Measurements from ENCODE around the gene OR10G6.
"Not testable (repeated sequence)": the region's sequence is repeated elsewhere in the genome, so short reads cannot be mapped to it uniquely, and the experiment has no call there.

The OR10G6 gene

DNA sequence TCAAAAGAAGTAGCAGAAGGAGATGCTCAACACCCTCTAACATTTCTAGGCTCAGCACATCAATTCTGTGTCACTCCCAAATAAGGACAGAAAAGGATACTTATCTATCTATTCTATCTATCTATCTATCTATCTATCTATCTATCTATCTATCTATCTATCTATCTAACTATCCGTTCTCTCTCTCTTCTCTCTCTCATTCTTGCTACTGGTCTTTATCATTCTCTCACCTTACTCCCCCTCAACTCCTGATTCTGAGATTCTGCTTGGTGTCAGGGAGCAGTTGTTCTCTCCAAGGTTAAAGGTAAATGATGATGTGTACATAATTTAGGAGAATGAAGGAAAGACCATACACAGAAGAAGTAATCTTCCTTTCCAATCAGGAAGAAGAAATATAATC, at the start of gene OR10G6:
OR10G6 (minus strand) TSS at position 43 of the 400 bp plus-strand sequence; CDS start at position 43, 0 bp downstream.
- DNase-seq (ENCODE audit: low spot score), result no peak

DNA sequence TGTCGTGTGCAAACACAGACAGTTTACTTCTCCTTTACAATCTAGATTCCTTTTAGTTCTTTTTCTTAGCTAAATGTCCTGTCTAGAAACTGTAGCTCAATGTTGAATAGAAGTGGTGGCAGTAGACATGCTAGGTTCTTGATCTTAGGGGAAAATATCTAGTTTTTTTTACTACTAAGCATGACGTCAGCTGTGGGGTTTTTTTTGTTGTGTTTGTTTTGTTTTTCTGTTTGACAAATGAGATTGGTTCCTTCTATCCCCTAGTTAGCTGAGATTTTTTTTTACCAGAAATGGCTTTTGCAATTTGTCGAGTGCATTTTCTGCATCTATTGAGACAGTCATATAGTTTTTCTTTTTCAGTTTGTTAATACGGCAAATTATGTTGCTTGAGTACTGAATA, 48.5 kb upstream of the OR10G6 start:
- DNase-seq (ENCODE audit: low spot score), result no peak

GRCh38 chr11:124041254-124041653, 46.3 kb upstream of the OR10G6 start, which contains the start of gene OR10G7:
TSS of gene OR10G7 (minus strand) at chr11:124041325. CDS start at chr11:124039001, 2,324 bp downstream.
- DNase-seq (ENCODE audit: low spot score), result no peak

DNA sequence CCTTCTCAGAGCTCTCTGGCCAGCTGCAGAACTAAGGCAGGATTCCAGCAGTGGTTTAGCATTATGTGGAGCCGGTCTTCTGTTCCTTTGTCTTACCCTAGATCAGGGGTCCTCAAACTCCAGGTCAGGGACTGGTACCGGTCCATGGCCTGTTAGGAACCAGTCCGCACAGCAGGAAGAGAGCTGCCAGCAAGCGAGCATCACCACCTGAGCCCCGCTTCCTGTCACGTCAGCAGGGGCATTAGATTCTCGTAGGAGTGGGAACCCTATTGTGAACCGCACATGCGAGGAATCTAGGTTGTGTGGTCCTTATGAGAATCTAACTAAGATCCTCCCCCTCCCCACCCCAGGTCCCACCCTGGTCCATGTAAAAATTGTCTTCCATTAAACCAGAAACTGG, 44.6 kb upstream of the OR10G6 start:
- DNase-seq (ENCODE audit: low spot score), result no peak

GRCh38 chr11:124036666-124037065, 41.7 kb upstream of the OR10G6 start:
- no peak for DNase-seq (ENCODE audit: low spot score)

DNA sequence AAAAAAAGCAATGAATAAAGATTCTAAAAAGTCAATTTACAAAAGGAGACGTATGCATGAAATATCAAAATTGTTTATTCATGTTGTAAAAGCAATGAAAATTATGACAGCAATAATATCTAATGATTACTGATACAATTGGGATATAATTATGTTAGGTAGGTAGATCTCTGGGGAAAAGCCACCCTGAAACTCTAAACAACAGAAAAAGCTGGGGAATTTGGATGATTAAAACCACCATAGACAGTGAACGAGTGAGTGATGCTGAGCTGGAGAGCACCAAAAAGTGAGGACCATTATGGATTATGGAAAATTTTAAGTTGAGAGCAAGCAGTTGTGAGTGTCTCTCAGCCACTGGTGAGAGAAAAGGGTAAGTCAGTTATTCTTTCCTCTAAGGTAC, 31.5 kb upstream of the OR10G6 start, which contains the start of gene OR10G8:
OR10G8 (plus strand) TSS at position 301 of the 400 bp plus-strand sequence. CDS start 2,825 bp downstream, outside the sequence.
- DNase-seq (ENCODE audit: low spot score), result no peak

DNA sequence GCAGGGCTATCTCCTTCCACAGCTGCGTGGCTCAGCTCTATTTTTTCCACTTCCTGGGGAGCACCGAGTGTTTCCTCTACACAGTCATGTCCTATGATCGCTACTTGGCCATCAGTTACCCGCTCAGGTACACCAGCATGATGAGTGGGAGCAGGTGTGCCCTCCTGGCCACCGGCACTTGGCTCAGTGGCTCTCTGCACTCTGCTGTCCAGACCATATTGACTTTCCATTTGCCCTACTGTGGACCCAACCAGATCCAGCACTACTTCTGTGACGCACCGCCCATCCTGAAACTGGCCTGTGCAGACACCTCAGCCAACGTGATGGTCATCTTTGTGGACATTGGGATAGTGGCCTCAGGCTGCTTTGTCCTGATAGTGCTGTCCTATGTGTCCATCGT, 20.9 kb upstream of the OR10G6 start:
- DNase-seq (ENCODE audit: low spot score), result not testable (repeated sequence)

- DNase-seq (ENCODE audit: low spot score), result no peak
Measured at GRCh38 chr11:124012697-124013096, 17.7 kb upstream of the OR10G6 start, which contains the start of gene OR10G4. TSS of gene OR10G4 (plus strand) at chr11:124012997. CDS start at chr11:124015575, 2,578 bp downstream.

DNA sequence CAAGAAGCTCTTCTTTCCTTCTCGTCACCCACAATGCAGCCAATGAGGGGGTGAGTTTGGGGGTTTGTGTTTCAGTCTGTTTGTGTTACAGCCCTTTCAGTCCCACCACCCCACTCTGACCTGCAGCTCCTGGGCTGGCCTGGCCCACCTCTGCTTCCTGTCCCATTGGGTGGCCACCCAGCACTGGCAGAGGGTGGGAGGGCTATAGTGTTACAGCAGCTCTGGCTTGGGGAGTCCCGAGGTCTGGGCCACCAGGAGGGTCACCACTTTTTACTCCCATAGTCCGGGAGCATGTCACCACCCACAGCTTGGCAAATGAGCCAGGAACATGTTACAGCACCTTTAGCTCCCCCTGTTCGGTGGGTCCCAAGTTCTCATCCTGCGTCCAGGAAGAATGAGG, 15.7 kb downstream of the OR10G6 start:
- no peak for DNase-seq (ENCODE audit: low spot score)

DNA sequence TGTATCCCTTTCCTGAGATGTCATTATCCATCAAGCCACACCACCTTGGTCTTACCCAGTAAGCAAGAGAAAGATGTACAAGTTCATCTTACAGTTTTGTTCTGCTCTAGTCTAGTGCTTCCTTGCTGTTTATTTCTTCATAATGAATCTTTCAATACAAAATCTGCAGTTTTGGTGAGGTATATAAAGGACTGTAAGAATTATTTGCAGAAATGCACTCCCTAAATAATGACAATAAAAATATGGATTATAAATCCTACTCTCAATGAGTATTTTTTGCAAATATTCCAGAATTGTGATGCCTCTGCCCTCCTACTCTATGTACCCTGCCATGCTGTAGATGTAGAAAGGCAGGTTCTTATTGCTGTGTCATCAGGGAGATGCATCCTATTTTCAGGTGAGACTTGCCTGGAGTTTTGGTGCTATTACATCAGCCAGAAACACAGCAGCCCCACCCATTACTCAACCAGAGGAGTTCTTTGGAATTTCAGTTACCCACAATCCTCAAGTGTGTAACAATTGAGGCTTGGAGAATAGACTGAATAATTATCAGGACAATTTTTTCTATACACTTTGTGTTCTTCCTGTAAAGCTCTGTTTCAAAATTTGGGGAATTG, 17.1 kb downstream of the OR10G6 start, which contains the start of gene OR10S1:
OR10S1 (minus strand) TSS at position 51 of the 617 bp plus-strand sequence. CDS start 117 bp downstream, outside the sequence.
- no peak for DNase-seq (ENCODE audit: low spot score)

GRCh38 chr11:123976770-123977560, 18.0 kb downstream of the OR10G6 start:
- DNase-seq (ENCODE audit: low spot score), result no peak

DNA sequence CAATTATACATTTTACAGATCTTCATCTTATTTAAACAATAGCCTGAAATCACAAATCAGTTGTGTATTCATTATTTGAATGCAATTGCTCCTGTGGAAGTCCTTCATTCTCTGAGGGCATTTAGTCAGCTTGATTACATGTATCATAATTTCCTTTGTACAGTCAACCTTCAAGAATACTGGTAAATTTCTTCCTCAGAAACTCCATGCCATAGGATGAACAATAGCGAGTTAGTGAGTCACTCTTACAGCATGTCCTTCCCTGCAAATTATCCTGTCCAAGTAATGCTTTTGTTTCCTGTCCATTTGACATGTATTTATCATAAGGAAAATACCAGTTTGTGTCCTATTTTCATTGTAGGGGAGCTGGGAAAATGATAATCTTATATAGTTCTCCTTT, 21.1 kb downstream of the OR10G6 start:
- DNase-seq (ENCODE audit: low spot score), result peak; percentile 21

GRCh38 chr11:123956752-123957151, 38.2 kb downstream of the OR10G6 start:
- DNase-seq (ENCODE audit: low spot score), result no peak

DNA sequence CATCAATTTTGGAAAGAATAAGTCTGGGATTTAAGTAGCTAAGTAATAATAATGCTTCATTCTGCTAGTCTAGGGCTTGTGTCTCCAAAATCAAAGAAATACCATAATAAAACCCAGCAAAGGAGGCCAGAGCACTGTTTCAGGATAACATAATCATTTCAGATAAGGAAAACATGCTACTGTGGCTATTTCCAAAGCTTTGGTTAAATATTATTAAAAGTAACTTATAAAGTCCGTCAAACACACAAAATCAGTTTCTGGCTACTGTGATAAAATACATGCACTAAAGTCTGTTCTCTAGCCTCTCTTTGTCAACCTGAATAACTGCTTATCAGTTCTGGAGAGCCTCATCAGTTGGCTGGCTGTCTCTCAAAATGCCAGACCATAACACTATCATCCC, 49.8 kb downstream of the OR10G6 start:
- DNase-seq (ENCODE audit: low spot score), result no peak
